MM.1S (cell line): ENCODE measurements around the gene MSI2.

Source experiments
- CTCF ChIP-seq: fragments of 300-600 bp; sonication (generic); IDR thresholded peaks from 2 replicates; pipeline ENCODE4 v1.5.1; 2016; ENCODE audit warnings: antibody characterized with exemption, low read length, mixed read lengths
- EZH2 ChIP-seq: fragments of 300-600 bp; sonication (generic); optimal IDR thresholded peaks from 2 replicates; pipeline ENCODE3; 2017; ENCODE audit warnings: low read depth, mild to moderate bottlenecking, antibody characterized with exemption, low read length, mixed read lengths
- EZH2phosphoT487 ChIP-seq: fragments of 300-600 bp; sonication (generic); IDR thresholded peaks from 2 replicates; pipeline ENCODE4 v1.6.1; 2018; ENCODE audit warnings: antibody characterized with exemption, low read length

GRCh38 chr17:57324060-57324459, 67.7 kb downstream of the MSI2 start:
- TF ChIP-seq CTCF (no peak), EZH2 (no peak), EZH2phosphoT487 (no peak)
